Thoracic aorta (tissue), 2 donors: Measurements from ENCODE around the gene SLC34A1. TPM values are rescaled to one million over a fixed set of nuclear protein-coding genes. Genes with fewer than 3 reads are reported as not detected.

ENCODE experiments used
- ATAC-seq: fragments of 150-250 bp; one replicate; pipeline ENCODE4 v1.8.0; 2017; ENCODE audit warnings: low read depth; ENCODE audit not compliant: insufficient number of reproducible peaks, low FRiP score
- DNase-seq: peaks from one replicate; pipeline ENCODE4 v3.0.0-alpha.2; 2020; ENCODE audit warnings: low spot score
- H3K27ac ChIP-seq, 2 donors: fragments of 200-600 bp; sonication (generic); 1 replicate in 1 of 2; 2 replicates in 1 of 2; pipeline ENCODE4 v1.5.1; 2016; ENCODE audit warnings: mild to moderate bottlenecking in 2 of 2, moderate library complexity in 2 of 2
- H3K27me3 ChIP-seq: fragments of 200-600 bp; sonication (generic); replicated peaks from 2 replicates; pipeline ENCODE4 v1.6.0; 2016; ENCODE audit warnings: mild to moderate bottlenecking; ENCODE audit not compliant: insufficient read depth
- H3K36me3 ChIP-seq: fragments of 200-600 bp; sonication (generic); one replicate; pipeline ENCODE4 v1.5.1; 2016
- H3K4me1 ChIP-seq, 2 donors: fragments of 200-600 bp; sonication (generic); 1 replicate in 1 of 2; 2 replicates in 1 of 2; pipeline versions ENCODE4 v1.5.1 to v1.6.0; 2016; ENCODE audit warnings: low read depth in 2 of 2, mild to moderate bottlenecking in 1 of 2; ENCODE audit not compliant: control insufficient read depth in 1 of 2
- H3K4me3 ChIP-seq: fragments of 200-600 bp; sonication (generic); 2 replicates; pipeline ENCODE4 v1.5.1; 2016; ENCODE audit warnings: mild to moderate bottlenecking
- H3K9me3 ChIP-seq: fragments of 200-600 bp; sonication (generic); 2 replicates; pipeline ENCODE4 v1.5.1; 2016
- CTCF ChIP-seq: fragments of 200-600 bp; sonication (generic); IDR thresholded peaks from one replicate; pipeline ENCODE4 v1.5.1; 2019; ENCODE audit warnings: antibody characterized with exemption
- total RNA-seq, 2 donors: library from RNA; depleted of rRNA; stranded (reverse); fragments of >200 nt; gene quantifications; one replicate each; pipeline versions ENCODE4 v1.1.0 to v1.2.3, GENCODE V29; 2016

Gene SLC34A1
- total RNA-seq, 2 donors from 2014 or later: not detected

DNA sequence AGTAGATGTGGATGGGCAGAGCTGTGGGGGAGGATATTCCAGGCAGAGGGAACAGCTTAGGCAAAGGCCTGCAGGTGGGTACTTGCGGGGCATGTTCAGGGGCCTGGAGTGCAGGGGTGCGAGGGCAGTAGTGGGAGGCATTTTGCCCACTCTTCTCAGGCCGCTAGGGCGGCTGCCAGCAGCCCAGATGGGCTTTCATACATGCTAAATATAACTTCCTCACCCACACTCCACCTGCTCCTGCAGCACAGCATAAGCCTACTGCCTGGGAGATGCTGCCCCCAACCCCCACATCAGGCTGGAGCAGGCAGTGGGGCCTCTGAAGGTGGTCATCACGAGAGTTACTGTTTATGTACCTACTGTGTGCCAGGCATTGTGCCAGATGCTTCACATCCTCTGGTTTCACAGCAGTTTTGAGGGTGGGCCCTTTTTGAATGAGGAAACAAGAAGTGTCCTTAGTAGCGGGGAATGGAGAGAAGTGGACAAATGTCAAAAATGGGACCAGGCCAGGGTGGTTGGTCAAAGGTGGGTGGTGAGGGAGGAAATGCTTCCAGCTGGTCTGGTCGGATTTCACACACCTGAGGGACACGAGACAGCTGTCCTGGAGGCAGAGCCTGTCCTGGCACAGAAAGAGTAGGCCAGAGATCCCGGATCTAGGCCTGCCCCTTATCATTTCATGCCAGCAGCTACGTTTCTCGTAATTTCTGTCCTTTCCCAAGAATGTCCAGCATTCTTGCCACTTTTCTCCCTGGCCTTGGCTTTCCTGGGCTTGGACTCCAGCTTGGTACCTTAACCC, 14.4 kb upstream of the SLC34A1 start:
- no peak for DNase-seq
- no peak overlapping the region for H3K4me3 ChIP-seq
- no peaks in the 10 kb centered on the region for H3K27me3 ChIP-seq
- TF ChIP-seq CTCF: no peak
- no peaks in the 10 kb centered on the region for H3K36me3 ChIP-seq
- no peak overlapping the region for H3K27ac ChIP-seq
- peaks cover 7 to 20% of the 10 kb centered on the region in 2 donors for H3K4me1 ChIP-seq
- no peaks in the 10 kb centered on the region for H3K9me3 ChIP-seq
- no peak for ATAC-seq

- Histone ChIP-seq H3K36me3 (no peaks in the 10 kb centered on the region), H3K4me3 (peak overlapping the region; percentile 66), H3K9me3 (no peaks in the 10 kb centered on the region), H3K4me1 (peaks cover 7 to 20% of the 10 kb centered on the region in 2 donors), H3K27me3 (no peaks in the 10 kb centered on the region), H3K27ac (no peak overlapping the region)
- ATAC-seq: no peak
- no peak for DNase-seq
- peak; percentile 41 for TF ChIP-seq CTCF
Measured at GRCh38 chr5:177370488-177371119, 13.6 kb upstream of the SLC34A1 start.

- H3K27ac ChIP-seq: no peak overlapping the region
Measured at GRCh38 chr5:177371120-177372033, 12.9 kb upstream of the SLC34A1 start.

GRCh38 chr5:177372034-177372896, 12.0 kb upstream of the SLC34A1 start:
- Histone ChIP-seq H3K27ac (no peak overlapping the region), H3K9me3 (no peaks in the 10 kb centered on the region), H3K4me1 (peaks cover 7 to 10% of the 10 kb centered on the region in 2 donors), H3K4me3 (no peak overlapping the region), H3K36me3 (no peaks in the 10 kb centered on the region), H3K27me3 (no peaks in the 10 kb centered on the region)
- DNase-seq: no peak
- ATAC-seq: no peak
- TF ChIP-seq CTCF: no peak

More at GRCh38 chr5:177371120-177372033, 12.9 kb upstream of the SLC34A1 start:
- DNase-seq (no peak), ATAC-seq (no peak)
- no peak for TF ChIP-seq CTCF
- Histone ChIP-seq H3K27me3 (no peaks in the 10 kb centered on the region), H3K4me3 (peak overlapping the region; percentile 66), H3K4me1 (peaks cover 7 to 16% of the 10 kb centered on the region in 2 donors), H3K36me3 (no peaks in the 10 kb centered on the region), H3K9me3 (no peaks in the 10 kb centered on the region)
